Measurements from ENCODE around the gene PRTFDC1.

PRTFDC1 gene

GRCh38 chr10:24871011-24871935 lies 81.1 kb downstream of the PRTFDC1 start:
- DNase-seq = no peak

GRCh38 chr10:24869354-24870015 lies 82.9 kb downstream of the PRTFDC1 start:
- DNase-seq = no peak

- DNase-seq = no peak
Measured at GRCh38 chr10:24866604-24867583, 85.5 kb downstream of the PRTFDC1 start.

- DNase-seq = no peak
Measured at GRCh38 chr10:24865783-24866182, 86.6 kb downstream of the PRTFDC1 start.

GRCh38 chr10:24862589-24862988 lies 89.8 kb downstream of the PRTFDC1 start:
- DNase-seq = no peak

GRCh38 chr10:24858288-24859270 lies 93.8 kb downstream of the PRTFDC1 start:
- no peak for DNase-seq

- DNase-seq = no peak
Measured at GRCh38 chr10:24857031-24857725, 95.2 kb downstream of the PRTFDC1 start.

- DNase-seq = no peak
Measured at GRCh38 chr10:24854256-24854655, 98.2 kb downstream of the PRTFDC1 start.

- DNase-seq = no peak
Measured at GRCh38 chr10:24853661-24854060, 98.7 kb downstream of the PRTFDC1 start.

GRCh38 chr10:24851629-24852028 lies 100.8 kb downstream of the PRTFDC1 start:
- no peak for DNase-seq

- DNase-seq = no peak
Measured at GRCh38 chr10:24850727-24851296, 101.6 kb downstream of the PRTFDC1 start.

GRCh38 chr10:24849501-24850299 lies 102.7 kb downstream of the PRTFDC1 start:
- DNase-seq = no peak

GRCh38 chr10:24849051-24849450 lies 103.4 kb downstream of the PRTFDC1 start:
- no peak for DNase-seq

- no peak for DNase-seq
Measured at GRCh38 chr10:24848195-24848594, 104.2 kb downstream of the PRTFDC1 start.

GRCh38 chr10:24847112-24848070 lies 105.0 kb downstream of the PRTFDC1 start:
- DNase-seq = no peak

GRCh38 chr10:24844742-24845141 lies 107.7 kb downstream of the PRTFDC1 start:
- DNase-seq = no peak

- no peak for DNase-seq
Measured at GRCh38 chr10:24843256-24843655, 109.2 kb downstream of the PRTFDC1 start.

GRCh38 chr10:24842856-24843255 lies 109.5 kb downstream of the PRTFDC1 start:
- DNase-seq = no peak

GRCh38 chr10:24841530-24841929 lies 110.9 kb downstream of the PRTFDC1 start:
- no peak for DNase-seq

Measured in activated CD4-positive, alpha-beta T cell treated with anti-CD3 and anti-CD28 coated beads, Interleukin-2, amount 50 U/mL, for 48 hours (primary cell).